HL-60 (cell line): ENCODE measurements around the gene DAD1.

Experiments used
- GABPA ChIP-seq: IDR thresholded peaks from 2 replicates; pipeline ENCODE4 v1.6.1; 2012; ENCODE audit warnings: low read depth
- POLR2AphosphoS5 ChIP-seq: IDR thresholded peaks from 2 replicates; pipeline ENCODE4 v1.6.1; 2012; ENCODE audit warnings: low read depth
- REST ChIP-seq: IDR thresholded peaks from 2 replicates; pipeline ENCODE4 v1.6.1; 2012; ENCODE audit warnings: low read depth; ENCODE audit not compliant: insufficient replicate concordance
- SPI1 ChIP-seq: IDR thresholded peaks from 2 replicates; pipeline ENCODE4 v1.6.1; 2012; ENCODE audit warnings: low read depth, mild to moderate bottlenecking, borderline replicate concordance
- TF ChIP-seq, protein P1 (sequence below): IDR thresholded peaks from one replicate; pipeline ENCODE4 v1.5.1; 2011; ENCODE audit warnings: low read length, control low read depth, inconsistent platforms; ENCODE audit not compliant: insufficient read depth

GRCh38 chr14:22547948-22548750 is 40.9 kb downstream of the DAD1 start:
- TF ChIP-seq, protein P1, sequence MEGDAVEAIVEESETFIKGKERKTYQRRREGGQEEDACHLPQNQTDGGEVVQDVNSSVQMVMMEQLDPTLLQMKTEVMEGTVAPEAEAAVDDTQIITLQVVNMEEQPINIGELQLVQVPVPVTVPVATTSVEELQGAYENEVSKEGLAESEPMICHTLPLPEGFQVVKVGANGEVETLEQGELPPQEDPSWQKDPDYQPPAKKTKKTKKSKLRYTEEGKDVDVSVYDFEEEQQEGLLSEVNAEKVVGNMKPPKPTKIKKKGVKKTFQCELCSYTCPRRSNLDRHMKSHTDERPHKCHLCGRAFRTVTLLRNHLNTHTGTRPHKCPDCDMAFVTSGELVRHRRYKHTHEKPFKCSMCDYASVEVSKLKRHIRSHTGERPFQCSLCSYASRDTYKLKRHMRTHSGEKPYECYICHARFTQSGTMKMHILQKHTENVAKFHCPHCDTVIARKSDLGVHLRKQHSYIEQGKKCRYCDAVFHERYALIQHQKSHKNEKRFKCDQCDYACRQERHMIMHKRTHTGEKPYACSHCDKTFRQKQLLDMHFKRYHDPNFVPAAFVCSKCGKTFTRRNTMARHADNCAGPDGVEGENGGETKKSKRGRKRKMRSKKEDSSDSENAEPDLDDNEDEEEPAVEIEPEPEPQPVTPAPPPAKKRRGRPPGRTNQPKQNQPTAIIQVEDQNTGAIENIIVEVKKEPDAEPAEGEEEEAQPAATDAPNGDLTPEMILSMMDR = no peak
- TF ChIP-seq POLR2AphosphoS5 (no peak), GABPA (no peak), REST (no peak), SPI1 (no peak)
